PC-3 (cell line): ENCODE data around the gene PJVK. TPM values are rescaled to one million over a fixed set of nuclear protein-coding genes. Genes with fewer than 3 reads are reported as not detected.
"Not testable (repeated sequence)": the region's sequence is repeated elsewhere in the genome, so short reads cannot be mapped to it uniquely, and the experiment has no call there.

ENCODE experiments used
- ATAC-seq: fragments of 200-7000 bp; cut with Tn5 transposase; 2 replicates; pipeline ENCODE4 v1.9.1; 2020; ENCODE audit warnings: mild to moderate bottlenecking, moderate library complexity
- BruUV-seq: library from RNA; stranded (reverse); fragments of 400-500 nt; replicated peaks from 2 replicates; lab custom pipeline; 2021; lab: Mats Ljungman, UMichigan
- CTCF ChIA-PET: fragments of 300-600 bp; sonication (Branson Sonifier 250); formaldehyde crosslinking; loops from one replicate; lab custom pipeline; 2022; ENCODE audit warnings: antibody characterized with exemption; lab: Charles Lee
- POLR2A ChIA-PET: fragments of 300-600 bp; sonication (Branson Sonifier 250); formaldehyde crosslinking; loops from one replicate; lab custom pipeline; 2022; ENCODE audit warnings: antibody characterized with exemption; ENCODE audit not compliant: unreplicated experiment; lab: Charles Lee
- DNase-seq: peaks from one replicate; pipeline ENCODE4 v3.0.0-alpha.2; 2015
- H2AFZ ChIP-seq: fragments of 300-600 bp; sonication (generic); 2 replicates; pipeline ENCODE4 v1.6.0; 2016; ENCODE audit warnings: antibody characterized with exemption, low read length
- H3F3A ChIP-seq: fragments of 300-600 bp; sonication (generic); one replicate; pipeline ENCODE4 v1.6.0; 2017; ENCODE audit warnings: antibody characterized with exemption, low read length, control low read depth, mild to moderate bottlenecking; ENCODE audit not compliant: unreplicated experiment
- H3K27ac ChIP-seq: fragments of 300-600 bp; sonication (generic); 2 replicates; pipeline ENCODE4 v1.5.1; 2016; ENCODE audit warnings: mild to moderate bottlenecking, low read length
- H3K27me3 ChIP-seq: fragments of 300-600 bp; sonication (generic); 2 replicates; pipeline ENCODE4 v1.6.1; 2016; ENCODE audit warnings: low read length, mixed read lengths
- H3K36me3 ChIP-seq: fragments of 300-600 bp; sonication (generic); 2 replicates; pipeline ENCODE4 v1.6.1; 2016; ENCODE audit warnings: low read depth, mixed run types, low read length, mixed read lengths
- H3K4me1 ChIP-seq: fragments of 300-600 bp; sonication (generic); 2 replicates; pipeline ENCODE4 v1.5.1; 2016; ENCODE audit warnings: low read length; ENCODE audit not compliant: insufficient read depth
- H3K4me2 ChIP-seq: fragments of 300-600 bp; sonication (generic); 2 replicates; pipeline ENCODE4 v1.6.0; 2016; ENCODE audit warnings: low read length
- H3K4me3 ChIP-seq: fragments of 300-600 bp; sonication (generic); 2 replicates; pipeline ENCODE4 v1.5.1; 2016; ENCODE audit warnings: mild to moderate bottlenecking, low read length, mixed read lengths
- H3K79me2 ChIP-seq: fragments of 300-600 bp; sonication (generic); 2 replicates; pipeline ENCODE4 v1.6.1; 2017; ENCODE audit warnings: low read length, mixed read lengths
- H3K9ac ChIP-seq: fragments of 300-600 bp; sonication (generic); 2 replicates; pipeline ENCODE4 v1.6.0; 2016; ENCODE audit warnings: mild to moderate bottlenecking, low read length
- H3K9me2 ChIP-seq: fragments of 300-600 bp; sonication (generic); replicated peaks from 2 replicates; pipeline ENCODE4 v1.6.1; 2016; ENCODE audit warnings: mixed run types, low read length, mixed read lengths
- H3K9me3 ChIP-seq: fragments of 300-600 bp; sonication (generic); 2 replicates; pipeline ENCODE4 v1.6.1; 2016; ENCODE audit warnings: low read length, mixed read lengths
- H4K20me1 ChIP-seq: fragments of 300-600 bp; sonication (generic); 2 replicates; pipeline ENCODE4 v1.6.1; 2016; ENCODE audit warnings: low read length, mixed read lengths
- CTCF ChIP-seq: fragments of 300-600 bp; sonication (generic); conservative IDR thresholded peaks from 2 replicates; pipeline ENCODE4 v1.5.1; 2017; ENCODE audit warnings: antibody characterized with exemption, low read depth, mild to moderate bottlenecking, low read length
- EZH2 ChIP-seq: fragments of 300-600 bp; sonication (generic); IDR thresholded peaks from one replicate; pipeline ENCODE4 v1.6.1; 2017; ENCODE audit warnings: antibody characterized with exemption, mild to moderate bottlenecking, low read length; ENCODE audit not compliant: unreplicated experiment
- EZH2phosphoT487 ChIP-seq: fragments of 300-600 bp; sonication (generic); IDR thresholded peaks from 2 replicates; pipeline ENCODE4 v1.6.1; 2018; ENCODE audit warnings: mild to moderate bottlenecking, antibody characterized with exemption, low read length, borderline replicate concordance
- intact Hi-C: fragments of 100-400 bp; cut with micrococcal nuclease; formaldehyde crosslinking; loops from 2 replicates; pipeline ENCODE4 v1.9.0; 2023
- total RNA-seq: library from RNA; depleted of rRNA; stranded (reverse); fragments of >200 nt; gene quantifications from 2 replicates; pipeline ENCODE4 v1.2.3, GENCODE V29; 2014

PJVK gene
- total RNA-seq, 1 experiment from 2014 or later = 0.87 TPM

GRCh38 chr2:178469219-178469849, 18.2 kb downstream of the PJVK start:
- Histone ChIP-seq H3K79me2 (no peaks in the 10 kb centered on the region), H3F3A (no peaks in the 10 kb centered on the region), H4K20me1 (no peaks in the 10 kb centered on the region), H3K9me2 (no peaks in the 10 kb centered on the region), H3K27me3 (no peaks in the 10 kb centered on the region), H3K4me3 (no peak overlapping the region), H2AFZ (no peak overlapping the region), H3K36me3 (no peaks in the 10 kb centered on the region), H3K27ac (no peak overlapping the region), H3K9ac (no peak overlapping the region), H3K4me1 (no peaks in the 10 kb centered on the region), H3K4me2 (no peak overlapping the region), H3K9me3 (no peaks in the 10 kb centered on the region)
- intact Hi-C loops = no loop called here
- ATAC-seq = no peak
- no peak for DNase-seq
- no peak for TF ChIP-seq EZH2phosphoT487
- TF ChIP-seq EZH2 = no peak
- no peak for TF ChIP-seq CTCF
- no TSS peak for BruUV-seq
- ChIA-PET POLR2A (interaction anchor here (0.5 to 0.9 kb wide), 2 partner anchors 18 to 160 kb away, joined by 5 read pairs; partner anchors contain the start of genes PJVK and PRKRA), CTCF (no interaction called here)

DNA sequence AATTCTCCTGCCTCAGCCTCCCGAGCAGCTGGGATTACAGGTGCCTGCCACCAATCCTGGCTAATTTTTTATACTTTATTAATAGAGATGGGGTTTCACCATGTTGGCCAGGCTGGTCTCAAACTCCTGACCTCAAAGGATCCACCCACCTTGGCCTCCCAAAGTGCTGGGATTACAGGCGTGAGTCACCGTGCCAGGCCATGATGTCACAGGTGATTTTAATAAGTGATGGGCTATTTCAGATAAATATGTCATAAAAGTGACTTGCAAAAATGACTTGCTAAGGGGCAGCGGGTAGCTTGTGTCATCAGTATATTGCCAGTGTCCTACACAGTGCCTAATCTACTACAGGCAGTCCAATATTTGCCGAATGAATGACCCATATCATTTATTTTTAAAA, 20.1 kb downstream of the PJVK start:
- POLR2A ChIA-PET = not testable (repeated sequence)

DNA sequence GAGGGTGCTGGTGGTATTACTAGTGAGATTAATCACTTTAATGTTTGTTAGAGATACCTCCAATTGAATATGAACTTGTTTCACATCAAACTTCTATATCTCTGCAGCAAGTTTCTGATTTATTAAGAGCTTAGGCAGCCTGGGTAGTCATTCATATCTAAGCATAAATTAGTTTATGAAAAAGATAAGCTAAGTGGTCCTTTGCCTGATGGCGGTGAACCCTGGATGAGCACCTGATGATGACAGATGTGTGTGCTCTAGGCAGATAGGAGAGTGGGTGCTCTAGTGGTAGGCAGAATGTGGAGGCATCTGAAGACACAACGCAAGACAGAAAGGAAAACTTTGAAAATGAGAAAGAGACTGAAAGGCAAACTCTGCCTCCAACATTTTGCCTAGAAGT, 22.2 kb downstream of the PJVK start:
- Histone ChIP-seq H3K4me2 (no peak overlapping the region), H3K27me3 (no peaks in the 10 kb centered on the region), H3K27ac (no peak overlapping the region), H3K79me2 (0 out of 2 replicates have a peak, but pooled peaks cover 3% of the 10 kb centered on the region), H4K20me1 (no peaks in the 10 kb centered on the region), H3F3A (no peaks in the 10 kb centered on the region), H2AFZ (no peak overlapping the region), H3K4me1 (peaks cover 4% of the 10 kb centered on the region; the same call in 1 of the 2 replicates), H3K9me3 (no peaks in the 10 kb centered on the region), H3K4me3 (no peak overlapping the region), H3K9me2 (no peaks in the 10 kb centered on the region), H3K9ac (no peak overlapping the region), H3K36me3 (no peaks in the 10 kb centered on the region)
- ChIA-PET CTCF (no interaction called here), POLR2A (no interaction called here)
- TF ChIP-seq EZH2 (no peak), EZH2phosphoT487 (no peak), CTCF (no peak)
- no TSS peak for BruUV-seq
- intact Hi-C loops = loop anchor here (10.0 kb wide), 1 partner anchor 291 kb away; no protein-coding TSS in a partner anchor
- DNase-seq (no peak), ATAC-seq (no peak)

More for the DNA sequence above, 20.1 kb downstream of the PJVK start:
- H3K4me1 ChIP-seq, H3K9me2 ChIP-seq, H2AFZ ChIP-seq, H3K4me2 ChIP-seq, BruUV-seq, H3K9me3 ChIP-seq, H3K9ac ChIP-seq, H4K20me1 ChIP-seq, H3K4me3 ChIP-seq, DNase-seq, ATAC-seq, H3K36me3 ChIP-seq, H3K27me3 ChIP-seq, H3K79me2 ChIP-seq, H3K27ac ChIP-seq, H3F3A ChIP-seq: not testable (repeated sequence)
- CTCF ChIA-PET = interaction anchor here (0.7 kb wide), 1 partner anchor 325 kb away, joined by 6 read pairs; no protein-coding TSS in a partner anchor
- intact Hi-C loops = loop anchor here (10.0 kb wide), 1 partner anchor 293 kb away; no protein-coding TSS in a partner anchor
